GM18502 (cell line): ENCODE measurements around the gene ACVRL1.

Source experiments
- ATAC-seq: cut with Tn5 transposase; IDR thresholded peaks from one replicate; pipeline ENCODE4 v1.9.1; 2021; ENCODE audit warnings: mild to moderate bottlenecking; ENCODE audit not compliant: unreplicated experiment, poor library complexity

The ACVRL1 gene

GRCh38 chr12:51913071-51914033 lies 6.0 kb downstream of the ACVRL1 start:
- ATAC-seq, result no peak

- no peak for ATAC-seq
These were observed 7.0 kb downstream of the ACVRL1 start for GRCh38 chr12:51914034-51914923.

GRCh38 chr12:51915003-51915625 lies 7.8 kb downstream of the ACVRL1 start:
- ATAC-seq, result no peak

- ATAC-seq, result no peak
These were observed 8.6 kb downstream of the ACVRL1 start for GRCh38 chr12:51915951-51916350.

GRCh38 chr12:51917041-51917590 lies 9.8 kb downstream of the ACVRL1 start:
- no peak for ATAC-seq

- no peak for ATAC-seq
These were observed 10.6 kb downstream of the ACVRL1 start for GRCh38 chr12:51917746-51918453.

GRCh38 chr12:51920046-51920445 lies 12.7 kb downstream of the ACVRL1 start:
- ATAC-seq, result no peak

- no peak for ATAC-seq
These were observed 13.9 kb downstream of the ACVRL1 start for GRCh38 chr12:51921017-51921725.

GRCh38 chr12:51922146-51922545 lies 14.8 kb downstream of the ACVRL1 start:
- no peak for ATAC-seq

- no peak for ATAC-seq
These were observed 15.6 kb downstream of the ACVRL1 start for GRCh38 chr12:51922762-51923505.

GRCh38 chr12:51923506-51924365 lies 16.4 kb downstream of the ACVRL1 start:
- ATAC-seq, result no peak

GRCh38 chr12:51924551-51925319 lies 17.4 kb downstream of the ACVRL1 start:
- peak; percentile 73 for ATAC-seq

GRCh38 chr12:51925346-51926063 lies 18.2 kb downstream of the ACVRL1 start:
- ATAC-seq, result no peak

GRCh38 chr12:51926064-51926632 lies 18.8 kb downstream of the ACVRL1 start:
- ATAC-seq, result no peak

- ATAC-seq, result no peak
These were observed 19.4 kb downstream of the ACVRL1 start for GRCh38 chr12:51926718-51927117.
